GM20431 (cell line): ENCODE measurements around the gene ATOSB.

Experiments used
- in situ Hi-C: fragments of 300-500 bp; cut with MseI, MboI; formaldehyde crosslinking; loops from one replicate; pipeline ENCODE4 v1.15.0; 2020; ENCODE audit warnings: low sequenced_read_pairs; ENCODE audit not compliant: unreplicated experiment

The ATOSB gene

GRCh38 chr9:35114840-35115628, 628 bp downstream of the ATOSB start:
- in situ Hi-C loops, result no loop called here

- in situ Hi-C loops, result no loop called here
These were observed 1.4 kb downstream of the ATOSB start for GRCh38 chr9:35114113-35114839.

GRCh38 chr9:35112257-35113020, 3.2 kb downstream of the ATOSB start:
- in situ Hi-C loops, result no loop called here

GRCh38 chr9:35111001-35111933, 4.4 kb downstream of the ATOSB start:
- in situ Hi-C loops, result no loop called here

- in situ Hi-C loops, result no loop called here
These were observed 5.3 kb downstream of the ATOSB start for GRCh38 chr9:35110327-35110761.

- in situ Hi-C loops, result no loop called here
These were observed 6.6 kb downstream of the ATOSB start for GRCh38 chr9:35108946-35109575.

- in situ Hi-C loops, result no loop called here
These were observed 7.2 kb downstream of the ATOSB start for GRCh38 chr9:35108461-35108860.

- in situ Hi-C loops, result no loop called here
These were observed 8.1 kb downstream of the ATOSB start for GRCh38 chr9:35107297-35108290.

GRCh38 chr9:35106343-35106730, 9.3 kb downstream of the ATOSB start:
- in situ Hi-C loops, result no loop called here

- in situ Hi-C loops, result no loop called here
These were observed 9.9 kb downstream of the ATOSB start for GRCh38 chr9:35105571-35106342.

GRCh38 chr9:35105126-35105525, 10.5 kb downstream of the ATOSB start:
- in situ Hi-C loops, result no loop called here

- in situ Hi-C loops, result no loop called here
These were observed 11.1 kb downstream of the ATOSB start for GRCh38 chr9:35104586-35104985.

GRCh38 chr9:35103660-35104191, 11.9 kb downstream of the ATOSB start:
- in situ Hi-C loops, result no loop called here

GRCh38 chr9:35102769-35103659, 12.6 kb downstream of the ATOSB start, which contains the start of gene STOML2:
Gene STOML2 (minus strand): TSS chr9:35103131. CDS start chr9:35103094, 37 bp downstream.
- in situ Hi-C loops, result no loop called here

GRCh38 chr9:35102465-35102768, 13.2 kb downstream of the ATOSB start:
- in situ Hi-C loops, result no loop called here

- in situ Hi-C loops, result no loop called here
These were observed 18.1 kb downstream of the ATOSB start for GRCh38 chr9:35097573-35097972.
